C4-2B (cell line): ENCODE data around the gene YY2.
"Not testable (repeated sequence)": the region's sequence is repeated elsewhere in the genome, so short reads cannot be mapped to it uniquely, and the experiment has no call there.

Experiments
- CTCF ChIP-seq: fragments of 450-650 bp; conservative IDR thresholded peaks from 2 replicates; pipeline ENCODE4 v1.5.1; 2017; ENCODE audit warnings: mild to moderate bottlenecking
- ZFX ChIP-seq: fragments of 450-650 bp; IDR thresholded peaks from 2 replicates; pipeline ENCODE4 v1.6.1; 2017

GRCh38 chrX:21874182-21874581, 18.4 kb downstream of the YY2 start:
- TF ChIP-seq CTCF, ZFX: not testable (repeated sequence)
